Right atrium auricular region (tissue), 2 donors: ENCODE measurements around the gene ZNG1A. TPM values are rescaled to one million over a fixed set of nuclear protein-coding genes. Genes with fewer than 3 reads are reported as not detected.
"Not testable (repeated sequence)": the region's sequence is repeated elsewhere in the genome, so short reads cannot be mapped to it uniquely, and the experiment has no call there.

Experiments
- DNase-seq: peaks from one replicate; pipeline ENCODE4 v3.0.0-alpha.2; 2019; ENCODE audit warnings: low spot score
- H3K27ac ChIP-seq, 2 donors: fragments of 200-600 bp; sonication (generic); 1 replicate in 1 of 2; 2 replicates in 1 of 2; pipeline ENCODE4 v1.5.1; 2016 to 2019
- H3K27me3 ChIP-seq, 2 donors: fragments of 200-600 bp; sonication (generic); one replicate each; pipeline versions ENCODE4 v1.5.1 to v1.6.0; 2017 to 2019
- H3K36me3 ChIP-seq: fragments of 200-600 bp; sonication (generic); one replicate; pipeline ENCODE4 v1.5.1; 2016
- H3K4me1 ChIP-seq, 2 donors: fragments of 200-600 bp; sonication (generic); one replicate each; pipeline versions ENCODE4 v1.5.1 to v1.6.0; 2017 to 2019
- H3K4me3 ChIP-seq, 2 donors: fragments of 200-600 bp; sonication (generic); 1 replicate in 1 of 2; 2 replicates in 1 of 2; pipeline ENCODE4 v1.5.1; 2017 to 2019; ENCODE audit warnings: mild to moderate bottlenecking in 1 of 2, moderate library complexity in 1 of 2
- H3K9me3 ChIP-seq, 2 donors: fragments of 200-600 bp; sonication (generic); one replicate each; pipeline ENCODE4 v1.5.1; 2019
- total RNA-seq, 2 donors: library from RNA; depleted of rRNA; stranded (reverse); fragments of >200 nt; gene quantifications; one replicate each; pipeline ENCODE4 v1.1.0, GENCODE V29; 2016

ZNG1A gene
- total RNA-seq, 2 donors from 2014 or later: 13.2 to 15.0 TPM

- not testable (repeated sequence) for DNase-seq, H3K4me1 ChIP-seq, H3K27me3 ChIP-seq, H3K4me3 ChIP-seq, H3K36me3 ChIP-seq, H3K27ac ChIP-seq, H3K9me3 ChIP-seq
These were observed 91.0 kb downstream of the ZNG1A start for GRCh38 chr9:87860-88259.

- H3K9me3 ChIP-seq, DNase-seq, H3K27ac ChIP-seq, H3K36me3 ChIP-seq, H3K27me3 ChIP-seq, H3K4me3 ChIP-seq, H3K4me1 ChIP-seq: not testable (repeated sequence)
These were observed 91.8 kb downstream of the ZNG1A start for GRCh38 chr9:87105-87504.

- not testable (repeated sequence) for H3K36me3 ChIP-seq, H3K4me3 ChIP-seq, H3K4me1 ChIP-seq, H3K27me3 ChIP-seq, H3K27ac ChIP-seq, H3K9me3 ChIP-seq, DNase-seq
These were observed 92.2 kb downstream of the ZNG1A start for GRCh38 chr9:86697-87096.

- H3K27me3 ChIP-seq, H3K4me3 ChIP-seq, H3K9me3 ChIP-seq, H3K27ac ChIP-seq, DNase-seq, H3K36me3 ChIP-seq, H3K4me1 ChIP-seq: not testable (repeated sequence)
These were observed 95.7 kb downstream of the ZNG1A start for GRCh38 chr9:82932-83689.

- not testable (repeated sequence) for H3K4me3 ChIP-seq, DNase-seq, H3K4me1 ChIP-seq, H3K36me3 ChIP-seq, H3K9me3 ChIP-seq, H3K27ac ChIP-seq, H3K27me3 ChIP-seq
These were observed 100.5 kb downstream of the ZNG1A start for GRCh38 chr9:78333-78732.

- H3K27me3 ChIP-seq, DNase-seq, H3K36me3 ChIP-seq, H3K4me3 ChIP-seq, H3K27ac ChIP-seq, H3K9me3 ChIP-seq, H3K4me1 ChIP-seq: not testable (repeated sequence)
These were observed 102.5 kb downstream of the ZNG1A start for GRCh38 chr9:76389-76788.

- H3K27me3 ChIP-seq, H3K36me3 ChIP-seq, H3K4me1 ChIP-seq, H3K9me3 ChIP-seq, DNase-seq: not testable (repeated sequence)
- Histone ChIP-seq H3K4me3 (peak overlapping the region; percentile 25 to 41), H3K27ac (peak overlapping the region in 1 of 2 donors; percentile 50)
These were observed 104.8 kb downstream of the ZNG1A start for GRCh38 chr9:73900-74525.

- not testable (repeated sequence) for H3K27me3 ChIP-seq, H3K4me1 ChIP-seq, DNase-seq, H3K9me3 ChIP-seq, H3K36me3 ChIP-seq
- Histone ChIP-seq H3K27ac (peak overlapping the region in 1 of 2 donors; percentile 50), H3K4me3 (peak overlapping the region; percentile 25 to 41)
These were observed 105.6 kb downstream of the ZNG1A start for GRCh38 chr9:73076-73899.

Other genes with a start within 250 kb of the ZNG1A start
- gene WASHC1, start 149.6 kb downstream of the ZNG1A start, total RNA-seq: 1 to 10 TPM; 2.4 to 3.3 TPM
- not detected for gene FOXD4, start 60.6 kb downstream of the ZNG1A start, total RNA-seq
- gene DOCK8, start 35.8 kb upstream of the ZNG1A start, total RNA-seq: 1 to 10 TPM; 5.2 to 9.5 TPM